IMR-90 (cell line): ENCODE results near the gene CENPP. TPM values are rescaled to one million over a fixed set of nuclear protein-coding genes. Genes with fewer than 3 reads are reported as not detected.

ENCODE experiments used
- ATAC-seq: fragments of 200-7000 bp; cut with Tn5 transposase; 2 replicates; pipeline ENCODE4 v1.9.1; 2020; ENCODE audit warnings: low read depth, mild to moderate bottlenecking, moderate library complexity
- BruUV-seq: library from RNA; stranded (reverse); fragments of 400-500 nt; replicated peaks from 2 replicates; lab custom pipeline; 2021; lab: Mats Ljungman, UMichigan
- CTCF ChIA-PET: fragments of 300-600 bp; formaldehyde crosslinking; extraction: SDS; loops from one replicate; lab custom pipeline; 2021; ENCODE audit warnings: antibody characterized with exemption; lab: Yijun Ruan, JAX
- POLR2A ChIA-PET: fragments of 300-600 bp; sonication (Branson Sonifier 250); formaldehyde crosslinking; loops from one replicate; lab custom pipeline; 2022; ENCODE audit warnings: antibody characterized with exemption; ENCODE audit not compliant: unreplicated experiment; lab: Charles Lee
- DNase-seq: peaks from one replicate; pipeline ENCODE4 v3.0.0; 2013
- H2AFZ ChIP-seq: replicated peaks from 2 replicates; pipeline ENCODE3; 2013; ENCODE audit warnings: low read length, mild to moderate bottlenecking; ENCODE audit not compliant: poor library complexity
- H2AK5ac ChIP-seq: 2 replicates; pipeline ENCODE4 v1.6.1; 2013; ENCODE audit warnings: low read depth, low read length, inconsistent platforms
- H2AK9ac ChIP-seq: replicated peaks from 2 replicates; pipeline ENCODE3; 2013; ENCODE audit warnings: mild to moderate bottlenecking, low read depth, low read length, moderate library complexity; ENCODE audit not compliant: poor library complexity
- H2BK120ac ChIP-seq: 2 replicates; pipeline ENCODE4 v1.6.1; 2013; ENCODE audit warnings: low read depth, low read length, inconsistent platforms
- H2BK15ac ChIP-seq: 3 replicates; pipeline ENCODE4 v1.6.1; 2013; ENCODE audit warnings: low read depth, low read length, inconsistent platforms
- H2BK20ac ChIP-seq: 2 replicates; pipeline ENCODE4 v1.6.1; 2013; ENCODE audit warnings: low read depth, mild to moderate bottlenecking, inconsistent platforms, low read length, moderate library complexity
- H2BK5ac ChIP-seq: 2 replicates; pipeline ENCODE4 v1.6.1; 2013; ENCODE audit warnings: mild to moderate bottlenecking, low read depth, low read length, inconsistent platforms; ENCODE audit not compliant: poor library complexity, severe bottlenecking
- H3K14ac ChIP-seq: replicated peaks from 2 replicates; pipeline ENCODE4 v1.6.1; 2013; ENCODE audit warnings: low read depth, low read length, inconsistent platforms
- H3K18ac ChIP-seq: 2 replicates; pipeline ENCODE4 v1.6.1; 2013; ENCODE audit warnings: low read depth, low read length, control low read depth
- H3K23ac ChIP-seq: 2 replicates; pipeline ENCODE4 v1.6.1; 2013; ENCODE audit warnings: low read depth, low read length, inconsistent platforms
- H3K27ac ChIP-seq: 2 replicates; pipeline ENCODE4 v1.5.1; 2013; ENCODE audit warnings: mild to moderate bottlenecking, control low read depth, low read length; ENCODE audit not compliant: insufficient read depth
- H3K27me3 ChIP-seq: 2 replicates; pipeline ENCODE4 v1.6.1; 2013; ENCODE audit warnings: low read length; ENCODE audit not compliant: control insufficient read depth, insufficient read depth
- H3K36me3 ChIP-seq: 2 replicates; pipeline ENCODE4 v1.6.1; 2013; ENCODE audit warnings: low read length, mixed read lengths; ENCODE audit not compliant: control insufficient read depth, insufficient read depth
- H3K4ac ChIP-seq: 2 replicates; pipeline ENCODE4 v1.6.1; 2013; ENCODE audit warnings: low read depth, low read length, inconsistent platforms
- H3K4me1 ChIP-seq: 2 replicates; pipeline ENCODE4 v1.6.1; 2013; ENCODE audit warnings: low read length, mixed read lengths; ENCODE audit not compliant: control insufficient read depth, insufficient read depth
- H3K4me2 ChIP-seq: 2 replicates; pipeline ENCODE4 v1.6.1; 2013; ENCODE audit warnings: low read depth, mild to moderate bottlenecking, control low read depth, low read length, moderate library complexity
- H3K4me3 ChIP-seq: 2 replicates; pipeline ENCODE4 v1.5.1; 2013; ENCODE audit warnings: low read depth, mild to moderate bottlenecking, control low read depth, low read length, moderate library complexity; ENCODE audit not compliant: insufficient read depth
- H3K56ac ChIP-seq: 2 replicates; pipeline ENCODE4 v1.6.1; 2013; ENCODE audit warnings: low read length, inconsistent platforms; ENCODE audit not compliant: insufficient read depth; ENCODE audit errors: extremely low read depth
- H3K79me1 ChIP-seq, 2 experiments: 2 replicates each; pipeline ENCODE4 v1.6.1; 2013; ENCODE audit warnings: low read length in 2 of 2, inconsistent platforms in 1 of 2, low read depth in 1 of 2
- H3K9ac ChIP-seq: 2 replicates; pipeline ENCODE4 v1.6.1; 2013; ENCODE audit warnings: low read depth, low read length, control low read depth
- H3K9me1 ChIP-seq: 2 replicates; pipeline ENCODE4 v1.6.1; 2013; ENCODE audit warnings: low read length, inconsistent platforms; ENCODE audit not compliant: insufficient read depth
- H3K9me3 ChIP-seq: 2 replicates; pipeline ENCODE4 v1.6.1; 2013; ENCODE audit warnings: low read length; ENCODE audit not compliant: control insufficient read depth, insufficient read depth
- H4K20me1 ChIP-seq: 2 replicates; pipeline ENCODE4 v1.6.1; 2013; ENCODE audit warnings: low read length, inconsistent platforms; ENCODE audit not compliant: insufficient read depth
- H4K5ac ChIP-seq: 2 replicates; pipeline ENCODE4 v1.6.1; 2013; ENCODE audit warnings: mild to moderate bottlenecking, low read depth, low read length, control low read depth
- H4K8ac ChIP-seq, 2 experiments: 2 replicates each; pipeline ENCODE4 v1.6.1; 2013; ENCODE audit warnings: low read depth in 2 of 2, low read length in 2 of 2, control low read depth in 1 of 2, inconsistent platforms in 1 of 2
- H4K91ac ChIP-seq: 2 replicates; pipeline ENCODE4 v1.6.1; 2013; ENCODE audit warnings: low read depth, low read length, inconsistent platforms; ENCODE audit not compliant: insufficient read depth
- BHLHE40 ChIP-seq: fragments of 150-350 bp; IDR thresholded peaks from 2 replicates; pipeline ENCODE4 v1.6.1; 2016; ENCODE audit warnings: mild to moderate bottlenecking, low read depth, low read length
- CEBPB ChIP-seq: IDR thresholded peaks from 2 replicates; pipeline ENCODE4 v1.6.1; 2012; ENCODE audit warnings: low read depth, low read length, improper control_type of control experiment
- CHD1 ChIP-seq: IDR thresholded peaks from 2 replicates; pipeline ENCODE4 v1.6.1; 2012; ENCODE audit warnings: low read depth, low read length, improper control_type of control experiment
- CTCF ChIP-seq: conservative IDR thresholded peaks from 2 replicates; pipeline ENCODE4 v1.5.1; 2012; ENCODE audit warnings: mild to moderate bottlenecking, low read depth, low read length, improper control_type of control experiment
- FOS ChIP-seq: fragments of 150-350 bp; IDR thresholded peaks from 2 replicates; pipeline ENCODE4 v1.6.1; 2016; ENCODE audit warnings: low read depth, low read length
- MAFK ChIP-seq: IDR thresholded peaks from 2 replicates; pipeline ENCODE4 v1.6.1; 2012; ENCODE audit warnings: low read depth, low read length, improper control_type of control experiment
- MAZ ChIP-seq: IDR thresholded peaks from 2 replicates; pipeline ENCODE4 v1.6.1; 2012; ENCODE audit warnings: low read depth, mild to moderate bottlenecking, low read length, improper control_type of control experiment, moderate library complexity, borderline replicate concordance
- MXI1 ChIP-seq: IDR thresholded peaks from 2 replicates; pipeline ENCODE4 v1.6.1; 2012; ENCODE audit warnings: low read depth, mild to moderate bottlenecking, low read length, moderate library complexity, borderline replicate concordance
- POLR2A ChIP-seq: IDR thresholded peaks from 2 replicates; pipeline ENCODE4 v1.6.1; 2012; ENCODE audit warnings: mild to moderate bottlenecking, low read depth, low read length
- RAD21 ChIP-seq: IDR thresholded peaks from 2 replicates; pipeline ENCODE4 v1.6.1; 2012; ENCODE audit warnings: low read length, improper control_type of control experiment
- RCOR1 ChIP-seq: IDR thresholded peaks from 2 replicates; pipeline ENCODE4 v1.6.1; 2012; ENCODE audit warnings: mild to moderate bottlenecking, low read length, improper control_type of control experiment; ENCODE audit not compliant: insufficient replicate concordance
- RFX5 ChIP-seq: IDR thresholded peaks from 2 replicates; pipeline ENCODE4 v1.8.0; 2012; ENCODE audit warnings: low read depth, mild to moderate bottlenecking, low read length, moderate library complexity
- SMC3 ChIP-seq: fragments of 150-350 bp; IDR thresholded peaks from 2 replicates; pipeline ENCODE4 v1.6.1; 2016; ENCODE audit warnings: low read depth, mild to moderate bottlenecking, antibody characterized with exemption, low read length, moderate library complexity
- USF2 ChIP-seq: fragments of 150-350 bp; IDR thresholded peaks from 2 replicates; pipeline ENCODE4 v1.6.1; 2017; ENCODE audit warnings: mild to moderate bottlenecking, antibody characterized with exemption, low read length, low read depth
- WGBS, 2 experiments: methylation state at CpG; one replicate each; pipeline versions ENCODE4 v1.1.5 to v1.1.7; 2013; ENCODE audit warnings: missing lambda C conversion rate in 2 of 2; ENCODE audit not compliant: insufficient read length in 1 of 2; ENCODE audit errors: extremely low coverage in 2 of 2; 5-methylcytosine and 5-hydroxymethylcytosine counted together
- dilution Hi-C: fragments of 300-500 bp; cut with HindIII; formaldehyde crosslinking; loops from one replicate; pipeline ENCODE4 v1.14.3; 2018; ENCODE audit warnings: low sequenced_read_pairs; ENCODE audit not compliant: unreplicated experiment
- in situ Hi-C: fragments of 300-500 bp; cut with MboI; formaldehyde crosslinking; loops from 3 replicates; pipeline ENCODE4 v1.14.3; 2019; ENCODE audit warnings: low sequenced_read_pairs, inconsistent platforms, mixed read lengths
- intact Hi-C: fragments of 100-400 bp; cut with micrococcal nuclease; formaldehyde crosslinking; loops from 2 replicates; pipeline ENCODE4 v1.10.0; 2022
- polyA plus RNA-seq, 3 experiments: library from polyadenylated mRNA; depleted of rRNA; stranded (reverse); fragments of >200 nt; gene quantifications; 2 replicates each; pipeline ENCODE4 v1.2.3, GENCODE V29; 2012; ENCODE audit warnings: low replicate concordance in 1 of 3
- total RNA-seq: library from RNA; depleted of rRNA; stranded (reverse); fragments of >200 nt; gene quantifications from 2 replicates; pipeline ENCODE4 v1.2.3, GENCODE V29; 2012
- TF ChIP-seq, protein P1 (sequence below): fragments of 150-350 bp; IDR thresholded peaks from 2 replicates; pipeline ENCODE4 v1.6.1; 2016; ENCODE audit warnings: low read depth, mild to moderate bottlenecking, low read length, moderate library complexity, borderline replicate concordance

Gene CENPP
- total and polyA plus RNA-seq, 2 of the 4 experiments (the other 2 are of a cell fraction): 1.4 to 2.0 TPM

GRCh38 chr9:92404042-92404836 lies 78.5 kb downstream of the CENPP start, which contains the start of gene OGN:
Gene OGN (minus strand): TSS chr9:92404578. CDS start chr9:92403407, 1,171 bp downstream.
- no peak within 1 kb of the TSS for H3K4me2 ChIP-seq
- POLR2A ChIA-PET: no interaction called here
- H4K5ac ChIP-seq: no peak within 1 kb of the TSS
- H2BK120ac ChIP-seq: no peak within 1 kb of the TSS
- no TSS peak for BruUV-seq
- H3K4me1 ChIP-seq: peaks cover 5% of the 10 kb centered on the region; the same call in 1 of the 2 replicates
- H2BK15ac ChIP-seq: no peak within 1 kb of the TSS
- no peak within 1 kb of the TSS for H3K4ac ChIP-seq
- intact Hi-C loops: no loop called here
- H3K9ac ChIP-seq: no peak within 1 kb of the TSS
- no peak within 1 kb of the TSS for H3K4me3 ChIP-seq
- peak; percentile 47 for DNase-seq
- H3K36me3 ChIP-seq: no peaks in the 10 kb centered on the region
- dilution Hi-C loops: no loop called here
- H4K8ac ChIP-seq: no peak within 1 kb of the TSS
- no peak within 1 kb of the TSS; the same call in 1 of the 2 replicates for H3K27ac ChIP-seq
- H3K9me1 ChIP-seq: 0 out of 2 replicates have a peak, but pooled peaks cover 3% of the 10 kb centered on the region
- H3K27me3 ChIP-seq: no peaks in the 10 kb centered on the region
- H3K9me3 ChIP-seq: no peaks in the 10 kb centered on the region
- CTCF ChIA-PET: interaction anchor here (0.6 kb wide), 1 partner anchor 8 kb away, joined by 3 read pairs; no protein-coding TSS in a partner anchor
- no peaks in the 10 kb centered on the region for H4K20me1 ChIP-seq
- H2AK9ac ChIP-seq: no peak within 1 kb of the TSS
- no peak within 1 kb of the TSS for H4K91ac ChIP-seq
- ATAC-seq: peak; percentile 78
- H3K56ac ChIP-seq: no peak within 1 kb of the TSS
- no peak within 1 kb of the TSS for H3K14ac ChIP-seq
- H2AK5ac ChIP-seq: no peak within 1 kb of the TSS
- no peak within 1 kb of the TSS for H2AFZ ChIP-seq
- no peak within 1 kb of the TSS for H2BK20ac ChIP-seq
- in situ Hi-C loops: no loop called here
- no peak within 1 kb of the TSS for H2BK5ac ChIP-seq
- no CpG with 5 or more reads among the region's 5 CpGs for WGBS, 2 experiments
- no peak within 1 kb of the TSS for H3K18ac ChIP-seq
- no peaks in the 10 kb centered on the region for H3K79me1 ChIP-seq
- H3K23ac ChIP-seq: no peak within 1 kb of the TSS
- TF ChIP-seq MXI1 (no peak), FOS (no peak), USF2 (no peak), CHD1 (no peak), RFX5 (no peak), POLR2A (no peak), BHLHE40 (no peak), SMC3 (no peak), MAZ (no peak), MAFK (peak; percentile 54), CEBPB (peak; percentile 43; the same call in 1 of the 2 replicates), CTCF (no peak), RCOR1 (no peak), RAD21 (no peak)
- TF ChIP-seq, protein P1, sequence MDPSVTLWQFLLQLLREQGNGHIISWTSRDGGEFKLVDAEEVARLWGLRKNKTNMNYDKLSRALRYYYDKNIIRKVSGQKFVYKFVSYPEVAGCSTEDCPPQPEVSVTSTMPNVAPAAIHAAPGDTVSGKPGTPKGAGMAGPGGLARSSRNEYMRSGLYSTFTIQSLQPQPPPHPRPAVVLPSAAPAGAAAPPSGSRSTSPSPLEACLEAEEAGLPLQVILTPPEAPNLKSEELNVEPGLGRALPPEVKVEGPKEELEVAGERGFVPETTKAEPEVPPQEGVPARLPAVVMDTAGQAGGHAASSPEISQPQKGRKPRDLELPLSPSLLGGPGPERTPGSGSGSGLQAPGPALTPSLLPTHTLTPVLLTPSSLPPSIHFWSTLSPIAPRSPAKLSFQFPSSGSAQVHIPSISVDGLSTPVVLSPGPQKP: no peak
